GM10266 (cell line): ENCODE results near the gene TMEM51.

Experiments
- DNase-seq: peaks from one replicate; pipeline ENCODE4 v3.0.0; 2012; ENCODE audit errors: extremely low spot score
- CTCF ChIP-seq: IDR thresholded peaks from 2 replicates; pipeline ENCODE4 v1.5.1; 2012; ENCODE audit warnings: mild to moderate bottlenecking, low read depth; ENCODE audit not compliant: control insufficient read depth, insufficient read depth; ENCODE audit errors: missing control alignments

The TMEM51 gene

GRCh38 chr1:15198684-15199083 lies 45.1 kb downstream of the TMEM51 start:
- DNase-seq = no peak
- no peak for TF ChIP-seq CTCF

- DNase-seq = no peak
Observed at GRCh38 chr1:15201221-15201620, 47.7 kb downstream of the TMEM51 start.

GRCh38 chr1:15201849-15202551 lies 48.5 kb downstream of the TMEM51 start:
- DNase-seq = no peak
- TF ChIP-seq CTCF = no peak

More at GRCh38 chr1:15201221-15201620, 47.7 kb downstream of the TMEM51 start:
- no peak for TF ChIP-seq CTCF

GRCh38 chr1:15204931-15205330 lies 51.4 kb downstream of the TMEM51 start:
- TF ChIP-seq CTCF = no peak
- no peak for DNase-seq

GRCh38 chr1:15205586-15206346 lies 52.2 kb downstream of the TMEM51 start:
- no peak for DNase-seq
- TF ChIP-seq CTCF = no peak

- DNase-seq = no peak
- no peak for TF ChIP-seq CTCF
Observed at GRCh38 chr1:15206418-15207030, 53.0 kb downstream of the TMEM51 start.
